C4-2B (cell line): ENCODE data around the gene TOX2.
A peak's percentile ranks its signal among the peaks of the same experiment; 100 is the strongest.

ENCODE experiments used
- H3K27ac ChIP-seq: fragments of 450-650 bp; 2 replicates; pipeline ENCODE4 v1.5.1; 2017
- CTCF ChIP-seq: fragments of 450-650 bp; conservative IDR thresholded peaks from 2 replicates; pipeline ENCODE4 v1.5.1; 2017; ENCODE audit warnings: mild to moderate bottlenecking
- ZFX ChIP-seq: fragments of 450-650 bp; IDR thresholded peaks from 2 replicates; pipeline ENCODE4 v1.6.1; 2017

The TOX2 gene

GRCh38 chr20:44018259-44018941 is 103.7 kb downstream of the TOX2 start:
- TF ChIP-seq ZFX: no peak
- no peak for TF ChIP-seq CTCF
- H3K27ac ChIP-seq: 0 out of 2 replicates have a peak overlapping the region, but pooled peaks have one; percentile 0

- H3K27ac ChIP-seq: 0 out of 2 replicates have a peak overlapping the region, but pooled peaks have one; percentile 0
- no peak for TF ChIP-seq ZFX
- no peak for TF ChIP-seq CTCF
Measured at GRCh38 chr20:44018942-44019637, 104.4 kb downstream of the TOX2 start.

GRCh38 chr20:44019638-44020335 is 105.1 kb downstream of the TOX2 start:
- no peak for TF ChIP-seq CTCF
- no peak for TF ChIP-seq ZFX
- H3K27ac ChIP-seq: no peak overlapping the region

GRCh38 chr20:44020406-44021148 is 105.9 kb downstream of the TOX2 start:
- H3K27ac ChIP-seq: no peak overlapping the region
- TF ChIP-seq ZFX: no peak
- TF ChIP-seq CTCF: no peak

- TF ChIP-seq CTCF (no peak), ZFX (no peak)
- H3K27ac ChIP-seq: no peak overlapping the region
Measured at GRCh38 chr20:44021186-44021585, 106.5 kb downstream of the TOX2 start.

- no peak overlapping the region for H3K27ac ChIP-seq
- TF ChIP-seq ZFX: no peak
- TF ChIP-seq CTCF: no peak
Measured at GRCh38 chr20:44021900-44022299, 107.2 kb downstream of the TOX2 start.
